ENCODE measurements around the gene PRPF38B.

Gene PRPF38B

GRCh38 chr1:108646265-108646647, 45.9 kb upstream of the PRPF38B start:
- DNase-seq (ENCODE audit: extremely low spot score) = no peak
- ChIA-PET CTCF (no interaction called here), POLR2A (interaction anchor here (2.1 kb wide), 1 partner anchor 46 kb away, joined by 5 read pairs; the partner anchor contains the start of gene PRPF38B)
- no peak for TF ChIP-seq SP1 (IDR thresholded peaks at IDR 0.05)
- TF ChIP-seq TARDBP (IDR thresholded peaks at IDR 0.05) = no peak
- TF ChIP-seq FOXK2 (IDR thresholded peaks at IDR 0.05) = no peak
- no peak for TF ChIP-seq FOXM1 (IDR thresholded peaks at IDR 0.05; ENCODE audit: borderline replicate concordance)
- TF ChIP-seq NFRKB (IDR thresholded peaks at IDR 0.05) = no peak
- no peak for TF ChIP-seq HDGF (IDR thresholded peaks at IDR 0.05; ENCODE audit: borderline replicate concordance)
- no peak for TF ChIP-seq ARNT (IDR thresholded peaks at IDR 0.05)
- no peak for TF ChIP-seq CTBP1 (IDR thresholded peaks at IDR 0.05; ENCODE audit: borderline replicate concordance)
- TF ChIP-seq BHLHE40 (IDR thresholded peaks at IDR 0.05; ENCODE audit: borderline replicate concordance) = no peak
- no peak for TF ChIP-seq ZNF384 (IDR thresholded peaks at IDR 0.05)
- no peak for TF ChIP-seq L3MBTL2 (conservative IDR thresholded peaks at IDR 0.05)
- TF ChIP-seq PKNOX1 (IDR thresholded peaks at IDR 0.05) = no peak
- no peak for TF ChIP-seq FOXA1 (IDR thresholded peaks at IDR 0.05)
- TF ChIP-seq LEF1 (IDR thresholded peaks at IDR 0.05; ENCODE audit: borderline replicate concordance) = no peak
- TF ChIP-seq SUZ12 (IDR thresholded peaks at IDR 0.05) = no peak
- no peak for TF ChIP-seq ELF4 (IDR thresholded peaks at IDR 0.05)

- ChIA-PET CTCF (interaction anchor here (1.0 kb wide), 1 partner anchor 134 kb away, joined by 3 read pairs; no protein-coding TSS in a partner anchor), POLR2A (interaction anchor here (2.1 kb wide), 1 partner anchor 45 kb away, joined by 5 read pairs; the partner anchor contains the start of gene PRPF38B)
- no peak for DNase-seq (ENCODE audit: extremely low spot score)
Observed at GRCh38 chr1:108646648-108647269, 45.4 kb upstream of the PRPF38B start.

GRCh38 chr1:108653431-108654105, 38.5 kb upstream of the PRPF38B start:
- no peak for DNase-seq (ENCODE audit: extremely low spot score)
- TF ChIP-seq CTBP1 (IDR thresholded peaks at IDR 0.05; ENCODE audit: borderline replicate concordance) (no peak), NFRKB (IDR thresholded peaks at IDR 0.05) (no peak), ZNF384 (IDR thresholded peaks at IDR 0.05) (no peak), FOXA1 (IDR thresholded peaks at IDR 0.05) (no peak), SUZ12 (IDR thresholded peaks at IDR 0.05) (no peak), L3MBTL2 (conservative IDR thresholded peaks at IDR 0.05) (no peak), SP1 (IDR thresholded peaks at IDR 0.05) (no peak), FOXK2 (IDR thresholded peaks at IDR 0.05) (no peak), HDGF (IDR thresholded peaks at IDR 0.05; ENCODE audit: borderline replicate concordance) (no peak), BHLHE40 (IDR thresholded peaks at IDR 0.05; ENCODE audit: borderline replicate concordance) (no peak), PKNOX1 (IDR thresholded peaks at IDR 0.05) (no peak), ARNT (IDR thresholded peaks at IDR 0.05) (no peak)
- CTCF ChIA-PET = no interaction called here
- POLR2A ChIA-PET = no interaction called here

More at GRCh38 chr1:108646648-108647269, 45.4 kb upstream of the PRPF38B start:
- no peak for TF ChIP-seq L3MBTL2 (conservative IDR thresholded peaks at IDR 0.05)
- no peak for TF ChIP-seq FOXK2 (IDR thresholded peaks at IDR 0.05)
- TF ChIP-seq HDGF (IDR thresholded peaks at IDR 0.05; ENCODE audit: borderline replicate concordance) = no peak
- no peak for TF ChIP-seq NFRKB (IDR thresholded peaks at IDR 0.05)
- no peak for TF ChIP-seq BHLHE40 (IDR thresholded peaks at IDR 0.05; ENCODE audit: borderline replicate concordance)
- TF ChIP-seq ARNT (IDR thresholded peaks at IDR 0.05) = no peak
- no peak for TF ChIP-seq CTBP1 (IDR thresholded peaks at IDR 0.05; ENCODE audit: borderline replicate concordance)
- TF ChIP-seq ZNF384 (IDR thresholded peaks at IDR 0.05) = no peak
- no peak for TF ChIP-seq PKNOX1 (IDR thresholded peaks at IDR 0.05)
- no peak for TF ChIP-seq FOXM1 (IDR thresholded peaks at IDR 0.05; ENCODE audit: borderline replicate concordance)
- TF ChIP-seq FOXA1 (IDR thresholded peaks at IDR 0.05) = no peak
- TF ChIP-seq TARDBP (IDR thresholded peaks at IDR 0.05) = no peak

GRCh38 chr1:108657356-108658080, 34.6 kb upstream of the PRPF38B start:
- DNase-seq (ENCODE audit: extremely low spot score) = no peak
- ChIA-PET POLR2A (no interaction called here), CTCF (no interaction called here)
- TF ChIP-seq NFRKB (IDR thresholded peaks at IDR 0.05) (no peak), ZNF384 (IDR thresholded peaks at IDR 0.05) (no peak), PKNOX1 (IDR thresholded peaks at IDR 0.05) (no peak), FOXM1 (IDR thresholded peaks at IDR 0.05; ENCODE audit: borderline replicate concordance) (no peak), FOXA1 (IDR thresholded peaks at IDR 0.05) (no peak)

- POLR2A ChIA-PET = no interaction called here
- CTCF ChIA-PET = no interaction called here
Observed at GRCh38 chr1:108661030-108661609, 31.0 kb upstream of the PRPF38B start, which contains the start of gene HENMT1. Gene HENMT1, minus strand, starts transcription at chr1:108661093. Its CDS starts 1,209 bp downstream, at chr1:108659884.

More at GRCh38 chr1:108661030-108661609, 31.0 kb upstream of the PRPF38B start, which contains the start of gene HENMT1:
- TF ChIP-seq ELF4 (IDR thresholded peaks at IDR 0.05) (no peak), PKNOX1 (IDR thresholded peaks at IDR 0.05) (no peak), TARDBP (IDR thresholded peaks at IDR 0.05) (no peak), LEF1 (IDR thresholded peaks at IDR 0.05; ENCODE audit: borderline replicate concordance) (no peak), CTBP1 (IDR thresholded peaks at IDR 0.05; ENCODE audit: borderline replicate concordance) (no peak), BHLHE40 (IDR thresholded peaks at IDR 0.05; ENCODE audit: borderline replicate concordance) (no peak), HDGF (IDR thresholded peaks at IDR 0.05; ENCODE audit: borderline replicate concordance) (no peak), FOXM1 (IDR thresholded peaks at IDR 0.05; ENCODE audit: borderline replicate concordance) (no peak), ARNT (IDR thresholded peaks at IDR 0.05) (no peak), FOXA1 (IDR thresholded peaks at IDR 0.05) (no peak), L3MBTL2 (conservative IDR thresholded peaks at IDR 0.05) (no peak)
- DNase-seq (ENCODE audit: extremely low spot score) = no peak

All from HEK293T (cell line).